ENCODE data around the gene ZBTB44. TPM values are rescaled to one million over a fixed set of nuclear protein-coding genes. Genes with fewer than 3 reads are reported as not detected.

ZBTB44 gene
- total RNA-seq, 1 experiment from 2014 or later: 66.4 TPM

GRCh38 chr11:130204703-130205095 is 110.0 kb downstream of the ZBTB44 start:
- CTCF ChIA-PET: interaction anchor here (0.6 to 2.7 kb wide), 2 partner anchors 8 to 770 kb away, joined by 4 to 11 read pairs; no protein-coding TSS in a partner anchor
- no TSS peak for BruUV-seq (replicated peaks)
- no peaks in the 10 kb centered on the region for H3K36me3 ChIP-seq (ENCODE audit: control insufficient read depth, insufficient read depth, low read length)

GRCh38 chr11:130203766-130204702 is 110.7 kb downstream of the ZBTB44 start:
- Histone ChIP-seq H3K4me3 (ENCODE audit: low read depth in 2 of 2, low read length in 2 of 2) (no peak overlapping the region), H3K36me3 (ENCODE audit: control insufficient read depth, insufficient read depth, low read length) (no peaks in the 10 kb centered on the region), H3K9me3 (ENCODE audit: control insufficient read depth, insufficient read depth, low read depth, low read length) (no peaks in the 10 kb centered on the region), H3K27me3 (ENCODE audit: control insufficient read depth, insufficient read depth, low read length) (no peaks in the 10 kb centered on the region), H3K27ac (ENCODE audit: low read length) (no peak overlapping the region), H3K4me1 (ENCODE audit: control insufficient read depth, insufficient read depth, low read length) (no peaks in the 10 kb centered on the region)
- ATAC-seq (no peak), DNase-seq (ENCODE audit: low read depth, low spot score) (no peak)
- TF ChIP-seq SIN3A (IDR thresholded peaks at IDR 0.05; ENCODE audit: borderline replicate concordance, insufficient read depth, low read depth, low read length) (no peak), TCF7L2 (IDR thresholded peaks at IDR 0.05; ENCODE audit: low read depth, low read length) (no peak)
- TF ChIP-seq, protein P1, sequence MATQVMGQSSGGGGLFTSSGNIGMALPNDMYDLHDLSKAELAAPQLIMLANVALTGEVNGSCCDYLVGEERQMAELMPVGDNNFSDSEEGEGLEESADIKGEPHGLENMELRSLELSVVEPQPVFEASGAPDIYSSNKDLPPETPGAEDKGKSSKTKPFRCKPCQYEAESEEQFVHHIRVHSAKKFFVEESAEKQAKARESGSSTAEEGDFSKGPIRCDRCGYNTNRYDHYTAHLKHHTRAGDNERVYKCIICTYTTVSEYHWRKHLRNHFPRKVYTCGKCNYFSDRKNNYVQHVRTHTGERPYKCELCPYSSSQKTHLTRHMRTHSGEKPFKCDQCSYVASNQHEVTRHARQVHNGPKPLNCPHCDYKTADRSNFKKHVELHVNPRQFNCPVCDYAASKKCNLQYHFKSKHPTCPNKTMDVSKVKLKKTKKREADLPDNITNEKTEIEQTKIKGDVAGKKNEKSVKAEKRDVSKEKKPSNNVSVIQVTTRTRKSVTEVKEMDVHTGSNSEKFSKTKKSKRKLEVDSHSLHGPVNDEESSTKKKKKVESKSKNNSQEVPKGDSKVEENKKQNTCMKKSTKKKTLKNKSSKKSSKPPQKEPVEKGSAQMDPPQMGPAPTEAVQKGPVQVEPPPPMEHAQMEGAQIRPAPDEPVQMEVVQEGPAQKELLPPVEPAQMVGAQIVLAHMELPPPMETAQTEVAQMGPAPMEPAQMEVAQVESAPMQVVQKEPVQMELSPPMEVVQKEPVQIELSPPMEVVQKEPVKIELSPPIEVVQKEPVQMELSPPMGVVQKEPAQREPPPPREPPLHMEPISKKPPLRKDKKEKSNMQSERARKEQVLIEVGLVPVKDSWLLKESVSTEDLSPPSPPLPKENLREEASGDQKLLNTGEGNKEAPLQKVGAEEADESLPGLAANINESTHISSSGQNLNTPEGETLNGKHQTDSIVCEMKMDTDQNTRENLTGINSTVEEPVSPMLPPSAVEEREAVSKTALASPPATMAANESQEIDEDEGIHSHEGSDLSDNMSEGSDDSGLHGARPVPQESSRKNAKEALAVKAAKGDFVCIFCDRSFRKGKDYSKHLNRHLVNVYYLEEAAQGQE (IDR thresholded peaks at IDR 0.05; ENCODE audit: insufficient read depth in 1 of 2, low read depth in 2 of 2, low read length in 1 of 2): no peak
- no TSS peak for BruUV-seq (replicated peaks)
- CTCF ChIA-PET: interaction anchor here (0.6 to 2.7 kb wide), 2 partner anchors 9 to 770 kb away, joined by 4 to 11 read pairs; no protein-coding TSS in a partner anchor
- POLR2A ChIA-PET: interaction anchor here (0.7 kb wide), 1 partner anchor 132 kb away, joined by 7 read pairs; no protein-coding TSS in a partner anchor
- intact Hi-C loops (cut with micrococcal nuclease; ENCODE audit: unreplicated experiment): no loop called here
- in situ Hi-C loops (cut with HindIII; ENCODE audit: low pct_unique_long_range_greater_than_20kb, low sequenced_read_pairs): no loop called here

More at GRCh38 chr11:130204703-130205095, 110.0 kb downstream of the ZBTB44 start:
- H3K9me3 ChIP-seq (ENCODE audit: control insufficient read depth, insufficient read depth, low read depth, low read length): no peaks in the 10 kb centered on the region
- no peak for ATAC-seq
- no peaks in the 10 kb centered on the region for H3K27me3 ChIP-seq (ENCODE audit: control insufficient read depth, insufficient read depth, low read length)
- POLR2A ChIA-PET: interaction anchor here (0.7 kb wide), 1 partner anchor 133 kb away, joined by 7 read pairs; no protein-coding TSS in a partner anchor
- H3K27ac ChIP-seq (ENCODE audit: low read length): no peak overlapping the region
- intact Hi-C loops (cut with micrococcal nuclease; ENCODE audit: unreplicated experiment): no loop called here
- no peaks in the 10 kb centered on the region for H3K4me1 ChIP-seq (ENCODE audit: control insufficient read depth, insufficient read depth, low read length)
- H3K4me3 ChIP-seq (ENCODE audit: low read depth in 2 of 2, low read length in 2 of 2): no peak overlapping the region
- TF ChIP-seq, protein P1 (IDR thresholded peaks at IDR 0.05; ENCODE audit: insufficient read depth in 1 of 2, low read depth in 2 of 2, low read length in 1 of 2): no peak
- TF ChIP-seq SIN3A (IDR thresholded peaks at IDR 0.05; ENCODE audit: borderline replicate concordance, insufficient read depth, low read depth, low read length) (no peak), TCF7L2 (IDR thresholded peaks at IDR 0.05; ENCODE audit: low read depth, low read length) (no peak), POLR2AphosphoS5 (IDR thresholded peaks at IDR 0.05; ENCODE audit: low read depth, low read length) (no peak)
- TF ChIP-seq, protein P2, sequence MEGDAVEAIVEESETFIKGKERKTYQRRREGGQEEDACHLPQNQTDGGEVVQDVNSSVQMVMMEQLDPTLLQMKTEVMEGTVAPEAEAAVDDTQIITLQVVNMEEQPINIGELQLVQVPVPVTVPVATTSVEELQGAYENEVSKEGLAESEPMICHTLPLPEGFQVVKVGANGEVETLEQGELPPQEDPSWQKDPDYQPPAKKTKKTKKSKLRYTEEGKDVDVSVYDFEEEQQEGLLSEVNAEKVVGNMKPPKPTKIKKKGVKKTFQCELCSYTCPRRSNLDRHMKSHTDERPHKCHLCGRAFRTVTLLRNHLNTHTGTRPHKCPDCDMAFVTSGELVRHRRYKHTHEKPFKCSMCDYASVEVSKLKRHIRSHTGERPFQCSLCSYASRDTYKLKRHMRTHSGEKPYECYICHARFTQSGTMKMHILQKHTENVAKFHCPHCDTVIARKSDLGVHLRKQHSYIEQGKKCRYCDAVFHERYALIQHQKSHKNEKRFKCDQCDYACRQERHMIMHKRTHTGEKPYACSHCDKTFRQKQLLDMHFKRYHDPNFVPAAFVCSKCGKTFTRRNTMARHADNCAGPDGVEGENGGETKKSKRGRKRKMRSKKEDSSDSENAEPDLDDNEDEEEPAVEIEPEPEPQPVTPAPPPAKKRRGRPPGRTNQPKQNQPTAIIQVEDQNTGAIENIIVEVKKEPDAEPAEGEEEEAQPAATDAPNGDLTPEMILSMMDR (IDR thresholded peaks at IDR 0.05): no peak
- DNase-seq (ENCODE audit: low read depth, low spot score): no peak
- in situ Hi-C loops (cut with HindIII; ENCODE audit: low pct_unique_long_range_greater_than_20kb, low sequenced_read_pairs): no loop called here
